Smooth muscle cell (in vitro differentiated cells): Measurements from ENCODE around the gene HS6ST3. TPM values are rescaled to one million over a fixed set of nuclear protein-coding genes. Genes with fewer than 3 reads are reported as not detected.

ENCODE experiments used
- DNase-seq: peaks from one replicate; lab custom pipeline; 2025; ENCODE audit not compliant: unreplicated experiment; lab: John Stamatoyannopoulos, UW
- H2AFZ ChIP-seq: fragments of 200-600 bp; sonication (generic); 2 replicates; pipeline ENCODE4 v1.6.0; 2016; ENCODE audit warnings: antibody characterized with exemption, low read depth, mild to moderate bottlenecking
- H3F3A ChIP-seq: fragments of 200-600 bp; sonication (generic); 2 replicates; pipeline ENCODE4 v1.6.0; 2017; ENCODE audit warnings: antibody characterized with exemption, low read depth
- H3K27ac ChIP-seq: fragments of 200-600 bp; sonication (generic); 2 replicates; pipeline ENCODE4 v1.5.1; 2016; ENCODE audit warnings: low read depth, mild to moderate bottlenecking
- H3K27me3 ChIP-seq: fragments of 200-600 bp; sonication (generic); 2 replicates; pipeline ENCODE4 v1.6.1; 2016; ENCODE audit warnings: low read depth, mild to moderate bottlenecking
- H3K36me3 ChIP-seq: fragments of 200-600 bp; sonication (generic); 2 replicates; pipeline ENCODE4 v1.5.1; 2016; ENCODE audit warnings: low read depth
- H3K4me1 ChIP-seq: fragments of 200-600 bp; sonication (generic); 2 replicates; pipeline ENCODE4 v1.5.1; 2016; ENCODE audit warnings: low read depth
- H3K4me2 ChIP-seq: fragments of 200-600 bp; sonication (generic); 2 replicates; pipeline ENCODE4 v1.6.0; 2016; ENCODE audit warnings: mild to moderate bottlenecking
- H3K4me3 ChIP-seq: fragments of 200-600 bp; sonication (generic); 2 replicates; pipeline ENCODE4 v1.5.1; 2016; ENCODE audit warnings: mild to moderate bottlenecking
- H3K79me2 ChIP-seq: fragments of 200-600 bp; sonication (generic); 2 replicates; pipeline ENCODE4 v1.6.0; 2016; ENCODE audit warnings: low read depth, mild to moderate bottlenecking
- H3K9ac ChIP-seq: fragments of 200-600 bp; sonication (generic); 2 replicates; pipeline ENCODE4 v1.6.0; 2016; ENCODE audit warnings: low read depth
- H3K9me3 ChIP-seq: fragments of 200-600 bp; sonication (generic); replicated peaks from 2 replicates; pipeline ENCODE4 v1.5.1; 2016; ENCODE audit warnings: low read depth
- H4K20me1 ChIP-seq: fragments of 200-600 bp; sonication (generic); 2 replicates; pipeline ENCODE4 v1.6.0; 2016; ENCODE audit warnings: low read depth
- WGBS: methylation state at CpG from one replicate; pipeline ENCODE4 v1.1.7; 2016; ENCODE audit warnings: low lambda C conversion rate; 5-methylcytosine and 5-hydroxymethylcytosine counted together
- polyA plus RNA-seq: library from polyadenylated mRNA; unstranded; fragments of >200 nt; fragmentation: Nextera tagmentation; extraction: Ambion mirVana; gene quantifications from 2 replicates; pipeline ENCODE4 v1.2.1, GENCODE V29; 2016
- total RNA-seq: library from RNA; depleted of rRNA; stranded (reverse); fragments of >200 nt; gene quantifications from 2 replicates; pipeline ENCODE4 v1.2.3, GENCODE V29; 2014
- TF ChIP-seq, protein P1 (sequence below): fragments of 200-600 bp; sonication (generic); IDR thresholded peaks from 2 replicates; pipeline ENCODE4 v1.5.1; 2017; ENCODE audit warnings: borderline replicate concordance, mild to moderate bottlenecking, antibody characterized with exemption; ENCODE audit not compliant: insufficient read depth, poor library complexity, severe bottlenecking

Gene HS6ST3
- total and polyA plus RNA-seq, 2 experiments from 2014 or later: 0.09 TPM; not detected in 1

DNA sequence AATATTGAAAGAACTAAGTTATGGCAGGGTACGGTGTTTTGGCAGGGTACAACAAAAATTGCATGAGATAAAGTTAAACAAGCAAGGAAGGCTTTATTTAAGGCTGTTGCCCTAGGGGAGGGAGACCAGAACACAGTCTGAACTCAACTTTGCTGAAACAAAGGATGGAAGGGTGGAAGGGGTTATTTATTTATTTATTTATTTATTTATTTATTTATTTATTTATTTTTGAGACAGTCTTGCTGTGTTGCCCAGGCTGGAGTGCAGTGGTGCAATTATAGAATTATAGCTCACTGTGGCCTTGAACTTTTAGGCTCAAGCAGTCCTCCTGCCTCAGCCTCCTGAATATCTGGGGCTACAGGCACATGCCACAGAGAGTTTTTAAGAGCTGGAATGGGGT lies 75.9 kb downstream of the HS6ST3 start:
- Histone ChIP-seq H2AFZ (no peak overlapping the region), H3K27ac (no peak overlapping the region), H3K27me3 (no peaks in the 10 kb centered on the region), H3K9me3 (no peaks in the 10 kb centered on the region), H3K36me3 (no peaks in the 10 kb centered on the region), H3F3A (no peaks in the 10 kb centered on the region), H3K4me1 (no peaks in the 10 kb centered on the region), H3K4me2 (no peak overlapping the region), H3K4me3 (no peak overlapping the region), H3K9ac (no peak overlapping the region), H3K79me2 (no peaks in the 10 kb centered on the region), H4K20me1 (no peaks in the 10 kb centered on the region)
- no peak for DNase-seq
- TF ChIP-seq, protein P1, sequence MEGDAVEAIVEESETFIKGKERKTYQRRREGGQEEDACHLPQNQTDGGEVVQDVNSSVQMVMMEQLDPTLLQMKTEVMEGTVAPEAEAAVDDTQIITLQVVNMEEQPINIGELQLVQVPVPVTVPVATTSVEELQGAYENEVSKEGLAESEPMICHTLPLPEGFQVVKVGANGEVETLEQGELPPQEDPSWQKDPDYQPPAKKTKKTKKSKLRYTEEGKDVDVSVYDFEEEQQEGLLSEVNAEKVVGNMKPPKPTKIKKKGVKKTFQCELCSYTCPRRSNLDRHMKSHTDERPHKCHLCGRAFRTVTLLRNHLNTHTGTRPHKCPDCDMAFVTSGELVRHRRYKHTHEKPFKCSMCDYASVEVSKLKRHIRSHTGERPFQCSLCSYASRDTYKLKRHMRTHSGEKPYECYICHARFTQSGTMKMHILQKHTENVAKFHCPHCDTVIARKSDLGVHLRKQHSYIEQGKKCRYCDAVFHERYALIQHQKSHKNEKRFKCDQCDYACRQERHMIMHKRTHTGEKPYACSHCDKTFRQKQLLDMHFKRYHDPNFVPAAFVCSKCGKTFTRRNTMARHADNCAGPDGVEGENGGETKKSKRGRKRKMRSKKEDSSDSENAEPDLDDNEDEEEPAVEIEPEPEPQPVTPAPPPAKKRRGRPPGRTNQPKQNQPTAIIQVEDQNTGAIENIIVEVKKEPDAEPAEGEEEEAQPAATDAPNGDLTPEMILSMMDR: no peak
- WGBS: 86% methylated on average over 1 of the region's 1 CpG

GRCh38 chr13:96172066-96172465 lies 82.2 kb downstream of the HS6ST3 start:
- peak overlapping the region; percentile 42 for H3K27ac ChIP-seq
- no peaks in the 10 kb centered on the region for H3F3A ChIP-seq
- 52% methylated on average over 1 of the region's 1 CpG for WGBS
- H3K9ac ChIP-seq: no peak overlapping the region
- H3K27me3 ChIP-seq: no peaks in the 10 kb centered on the region
- TF ChIP-seq, protein P1: no peak
- no peak overlapping the region for H3K4me2 ChIP-seq
- H2AFZ ChIP-seq: no peak overlapping the region
- no peaks in the 10 kb centered on the region for H4K20me1 ChIP-seq
- H3K36me3 ChIP-seq: no peaks in the 10 kb centered on the region
- no peak overlapping the region for H3K4me3 ChIP-seq
- H3K9me3 ChIP-seq: no peaks in the 10 kb centered on the region
- H3K79me2 ChIP-seq: no peaks in the 10 kb centered on the region
- DNase-seq: no peak
- no peaks in the 10 kb centered on the region for H3K4me1 ChIP-seq

DNA sequence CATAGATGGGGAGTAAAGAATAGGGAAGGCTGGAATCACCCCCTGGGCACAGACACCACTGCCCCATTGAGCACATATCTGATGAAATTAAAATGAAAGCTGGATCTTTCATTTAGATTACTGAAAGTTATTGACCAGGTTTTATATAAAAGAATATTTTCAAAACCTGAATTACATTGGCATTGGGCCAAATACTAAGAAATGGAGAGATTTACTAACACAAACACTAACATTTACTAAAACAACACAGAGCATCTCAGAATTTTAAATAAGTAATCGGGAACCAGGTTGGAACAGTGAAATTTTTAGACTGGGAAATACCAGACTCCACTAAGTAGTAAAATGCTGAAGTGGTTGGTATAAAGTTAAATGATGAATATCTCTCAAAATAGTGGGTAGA lies 88.9 kb downstream of the HS6ST3 start:
- WGBS: 91% methylated on average over 1 of the region's 1 CpG
- Histone ChIP-seq H3K9ac (no peak overlapping the region), H3K9me3 (no peaks in the 10 kb centered on the region), H4K20me1 (no peaks in the 10 kb centered on the region), H3K36me3 (no peaks in the 10 kb centered on the region), H3K27me3 (no peaks in the 10 kb centered on the region), H3K27ac (no peak overlapping the region), H3K79me2 (no peaks in the 10 kb centered on the region), H3K4me1 (no peaks in the 10 kb centered on the region), H3F3A (no peaks in the 10 kb centered on the region), H3K4me3 (no peak overlapping the region), H3K4me2 (no peak overlapping the region), H2AFZ (no peak overlapping the region)
- TF ChIP-seq, protein P1: no peak
- no peak for DNase-seq

DNA sequence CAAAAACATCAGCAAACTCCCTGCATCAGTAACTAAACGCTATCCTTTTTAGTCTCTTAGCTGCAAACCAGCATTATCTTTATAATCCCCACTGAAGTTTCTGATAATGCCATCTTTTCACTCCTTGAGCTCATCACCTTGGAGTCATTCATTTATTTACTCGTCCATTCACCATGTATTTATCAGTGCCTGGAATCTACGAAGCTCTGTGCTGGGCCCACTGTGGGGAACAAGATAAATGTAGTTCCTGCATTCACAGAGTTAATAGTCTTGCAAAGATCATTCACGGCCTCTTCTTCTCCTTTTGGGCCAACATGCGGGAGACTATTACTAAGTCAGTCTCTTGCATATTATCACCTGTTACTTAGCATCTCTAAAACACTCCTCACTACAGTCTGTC lies 89.4 kb downstream of the HS6ST3 start:
- no peak for DNase-seq
- no peak overlapping the region for H3K9ac ChIP-seq
- H3F3A ChIP-seq: no peaks in the 10 kb centered on the region
- no peaks in the 10 kb centered on the region for H3K79me2 ChIP-seq
- H3K36me3 ChIP-seq: no peaks in the 10 kb centered on the region
- H3K27ac ChIP-seq: no peak overlapping the region
- H3K4me3 ChIP-seq: no peak overlapping the region
- H3K4me1 ChIP-seq: no peaks in the 10 kb centered on the region
- no peak overlapping the region for H3K4me2 ChIP-seq
- H4K20me1 ChIP-seq: no peaks in the 10 kb centered on the region
- no peaks in the 10 kb centered on the region for H3K27me3 ChIP-seq
- 82% methylated on average over 5 of the region's 5 CpGs for WGBS
- no peaks in the 10 kb centered on the region for H3K9me3 ChIP-seq
- TF ChIP-seq, protein P1: no peak
- no peak overlapping the region for H2AFZ ChIP-seq
